ENCODE data around the gene PUS7L.
"Not testable (repeated sequence)": the region's sequence is repeated elsewhere in the genome, so short reads cannot be mapped to it uniquely, and the experiment has no call there.

The PUS7L gene

DNA sequence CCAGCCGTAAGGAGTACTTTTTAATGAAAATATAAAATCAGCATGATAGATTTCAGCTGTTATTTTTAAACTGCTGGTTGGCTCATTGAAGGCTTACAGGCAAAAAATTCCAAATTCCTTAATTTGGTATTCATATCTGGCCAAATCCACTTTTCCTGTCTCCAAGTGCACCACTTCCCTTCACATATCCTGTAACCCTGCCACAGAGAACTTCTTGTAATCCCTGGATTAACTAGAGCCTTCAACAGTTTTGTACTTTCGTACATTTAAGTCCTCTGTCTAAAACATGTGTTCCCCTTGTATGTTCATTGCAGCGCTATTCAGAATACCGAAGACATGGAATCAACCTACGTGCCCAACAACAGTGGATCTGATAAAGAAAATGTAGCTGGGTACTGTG is 9.6 kb downstream of the PUS7L start:
- no peak for DNase-seq (ENCODE audit: low spot score)

DNA sequence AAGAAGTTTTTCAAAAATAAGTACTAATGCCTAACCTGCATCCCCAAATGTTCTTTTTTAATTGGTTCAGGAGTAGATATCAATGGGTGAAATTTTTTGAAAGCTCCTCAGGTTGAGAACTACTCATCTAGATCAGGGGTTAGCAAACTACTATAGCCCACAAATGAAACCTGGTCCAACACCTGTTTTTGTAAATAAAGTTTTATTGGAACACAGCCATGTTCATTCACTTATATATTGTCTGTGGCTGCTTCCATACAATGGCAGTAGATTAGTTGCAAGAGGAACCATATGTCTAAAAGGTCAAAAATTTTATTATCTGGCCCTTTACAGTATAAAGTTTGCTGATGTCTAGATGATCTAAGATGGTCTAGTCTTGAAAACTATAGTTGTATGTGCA is 13.8 kb downstream of the PUS7L start:
- DNase-seq (ENCODE audit: low spot score) = no peak

DNA sequence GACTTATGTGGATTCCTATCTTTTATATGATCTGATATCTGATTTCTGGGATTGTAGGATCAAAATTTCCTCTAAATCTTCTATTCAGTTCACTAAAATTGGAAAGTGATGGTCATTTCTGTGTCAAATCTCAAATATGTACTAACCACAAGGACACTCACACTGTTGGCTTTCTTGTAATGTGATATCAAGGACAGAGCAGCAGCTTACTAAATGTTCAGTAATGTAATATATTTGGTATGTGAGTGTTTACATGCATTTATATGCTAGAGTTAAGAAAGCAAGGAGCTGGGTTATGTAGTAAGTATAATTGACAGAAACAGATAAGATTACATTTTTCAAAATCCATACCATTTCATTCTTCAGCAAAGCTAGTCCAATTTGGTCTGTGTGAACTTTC is 16.5 kb downstream of the PUS7L start:
- DNase-seq (ENCODE audit: low spot score) = no peak

DNA sequence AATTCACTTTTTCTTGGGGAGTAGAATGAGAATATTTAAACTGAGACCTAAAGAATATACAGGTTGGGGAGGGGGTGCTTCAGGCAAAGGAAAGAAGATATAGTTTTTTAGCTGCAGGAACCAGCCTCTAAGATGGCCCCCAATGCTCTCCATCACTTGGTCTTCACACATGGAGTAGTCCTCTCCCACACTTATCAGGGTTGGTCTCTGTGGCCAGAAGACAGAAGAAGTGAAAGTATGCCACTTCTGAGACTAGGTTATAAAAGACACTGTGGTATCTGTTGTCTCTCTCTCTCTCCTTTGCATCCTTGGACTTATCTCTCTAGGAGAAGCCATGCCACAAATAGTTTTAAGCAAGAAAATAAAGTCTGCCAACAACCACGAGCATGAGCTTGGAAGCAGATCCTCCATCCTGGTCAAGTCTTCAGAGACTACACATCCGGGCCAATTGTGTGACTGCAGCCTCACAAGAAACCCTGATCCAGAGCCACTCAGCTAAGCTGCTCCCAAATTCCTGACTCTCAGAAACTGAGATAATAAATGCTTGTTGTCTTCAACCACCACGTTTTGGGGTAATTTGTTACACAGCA is 18.0 kb downstream of the PUS7L start:
- DNase-seq (ENCODE audit: low spot score) = no peak

DNA sequence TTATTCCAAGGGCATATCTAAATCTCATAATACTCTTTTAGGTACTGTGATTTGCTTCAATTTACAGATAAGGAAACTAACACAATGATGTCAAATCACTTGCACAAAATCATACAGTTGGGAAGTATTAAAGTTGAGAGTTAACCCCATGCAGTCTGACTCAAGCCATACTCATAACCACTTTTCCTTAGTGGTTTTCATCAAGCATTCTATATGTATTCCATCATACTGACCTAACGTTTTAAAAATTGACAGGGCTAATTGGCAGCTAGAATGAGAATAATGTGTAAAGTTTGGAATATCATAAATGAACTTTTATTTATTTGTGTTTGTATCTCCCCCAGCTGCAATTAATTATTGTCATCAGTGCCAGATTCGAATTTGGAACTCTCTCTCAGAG is 20.9 kb downstream of the PUS7L start:
- DNase-seq (ENCODE audit: low spot score) = no peak

DNA sequence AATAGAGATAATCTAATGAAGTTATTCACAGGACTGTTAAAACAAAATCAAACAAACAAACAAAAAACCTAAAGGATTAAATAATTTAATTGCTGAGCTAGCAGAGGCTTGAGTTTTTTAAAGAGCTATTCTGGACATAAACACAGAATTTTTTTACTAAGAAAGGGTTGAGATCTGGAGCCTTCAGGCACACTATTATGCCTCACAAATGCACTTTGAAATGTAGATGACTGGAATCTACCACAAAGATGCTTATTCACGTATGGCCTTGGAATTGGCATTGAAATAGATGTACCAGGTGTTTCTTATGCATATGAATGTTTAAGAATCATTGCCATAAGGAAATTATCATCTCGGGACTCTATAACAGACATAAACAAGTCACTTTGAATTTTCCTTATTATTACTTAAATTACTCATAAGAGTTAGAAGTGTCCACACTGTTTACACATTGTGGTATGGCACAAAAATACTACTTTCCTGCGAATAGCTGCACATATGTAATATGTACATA is 21.6 kb downstream of the PUS7L start:
- DNase-seq (ENCODE audit: low spot score) = no peak

DNA sequence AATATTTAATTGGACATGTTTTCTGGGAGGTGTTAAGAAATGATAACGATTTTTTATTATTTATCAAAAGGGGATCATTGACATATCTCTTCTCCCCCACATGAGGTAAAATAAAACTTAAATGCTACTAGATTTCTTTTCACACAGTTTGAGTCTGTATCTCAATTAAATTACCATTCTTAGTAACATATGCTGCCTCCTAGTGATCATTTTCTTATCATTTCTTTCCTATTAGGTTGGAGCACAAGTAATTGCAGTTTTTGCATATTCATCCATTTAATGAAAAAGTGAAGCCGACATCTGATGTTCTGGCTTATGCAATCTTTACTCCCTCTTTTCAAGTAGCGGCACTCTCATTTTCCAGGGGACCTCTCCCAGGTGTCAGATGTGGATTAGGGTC is 24.9 kb downstream of the PUS7L start:
- no peak for DNase-seq (ENCODE audit: low spot score)

DNA sequence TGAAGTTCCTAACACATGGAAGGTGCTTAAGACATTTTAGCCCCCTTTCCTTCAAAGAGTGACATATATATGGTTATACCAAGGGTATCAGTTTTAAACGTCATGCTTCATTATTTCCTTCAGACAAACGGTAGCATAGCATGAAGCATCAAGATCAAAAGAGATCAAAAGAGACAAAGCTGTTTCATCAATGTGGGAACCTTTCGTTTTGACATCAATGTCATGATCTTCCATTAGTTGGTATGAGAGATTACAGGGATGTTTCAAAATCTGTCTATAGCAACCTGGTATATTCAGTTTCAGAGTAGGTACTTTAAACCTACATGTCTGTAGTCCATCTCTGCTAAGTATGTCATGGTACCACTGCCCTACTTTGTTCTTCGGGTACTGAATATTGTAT is 28.3 kb downstream of the PUS7L start:
- peak; percentile 30 for DNase-seq (ENCODE audit: low spot score)

DNA sequence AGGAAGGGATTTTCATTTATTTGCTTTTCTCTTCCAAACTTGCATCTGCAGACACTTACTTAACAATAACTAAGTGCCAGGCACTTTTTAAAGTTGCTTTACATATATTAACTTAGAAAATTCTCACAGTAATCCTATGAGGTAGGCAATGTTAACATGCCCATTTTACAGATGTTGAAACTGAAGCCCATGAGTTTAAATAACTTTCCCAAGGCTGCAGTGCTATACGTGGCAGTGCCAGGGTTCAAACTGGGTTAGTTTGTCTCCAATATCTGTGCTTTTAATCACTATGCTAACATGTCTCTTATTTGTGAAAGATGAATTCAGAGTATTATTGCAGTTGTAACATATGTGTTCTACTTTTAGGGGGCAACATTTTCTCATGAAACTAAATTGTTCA is 29.9 kb downstream of the PUS7L start:
- DNase-seq (ENCODE audit: low spot score) = no peak

DNA sequence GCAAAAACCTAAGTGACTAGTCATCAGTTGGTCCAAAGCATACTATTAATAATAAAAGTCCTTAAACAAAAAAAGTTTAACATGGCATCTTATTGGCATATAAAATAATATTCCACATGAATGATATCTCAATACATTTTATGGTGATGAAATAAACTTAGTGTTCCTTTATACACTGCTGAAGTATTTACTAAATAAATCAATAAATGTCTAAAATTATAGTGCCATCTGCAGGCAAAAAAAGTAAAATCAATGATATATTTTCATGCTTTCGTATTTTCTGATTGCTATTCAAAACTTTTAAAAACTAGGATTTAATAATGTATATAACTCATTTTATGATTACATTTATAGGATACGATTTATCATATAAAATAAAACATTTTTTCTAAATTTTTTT is 30.5 kb downstream of the PUS7L start:
- no peak for DNase-seq (ENCODE audit: low spot score)

DNA sequence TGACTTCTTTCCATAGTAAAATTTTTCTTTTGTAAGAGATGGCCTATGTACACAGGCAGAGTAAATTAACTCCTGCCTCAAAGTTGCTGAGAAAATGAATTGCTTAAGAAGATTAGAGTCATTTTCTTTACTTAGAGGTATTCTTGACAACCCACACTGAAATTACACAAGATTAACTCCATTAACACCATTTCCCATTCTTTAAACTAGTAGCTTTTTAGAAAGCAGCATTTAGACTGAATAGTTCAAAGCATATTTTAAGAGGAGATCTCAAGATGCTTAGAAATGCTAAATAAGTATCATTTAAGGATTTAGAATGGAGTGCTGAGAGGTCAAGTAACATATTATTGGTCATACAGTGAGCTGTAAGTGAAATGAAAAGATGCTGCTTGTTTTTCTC is 35.5 kb downstream of the PUS7L start:
- DNase-seq (ENCODE audit: low spot score) = no peak

DNA sequence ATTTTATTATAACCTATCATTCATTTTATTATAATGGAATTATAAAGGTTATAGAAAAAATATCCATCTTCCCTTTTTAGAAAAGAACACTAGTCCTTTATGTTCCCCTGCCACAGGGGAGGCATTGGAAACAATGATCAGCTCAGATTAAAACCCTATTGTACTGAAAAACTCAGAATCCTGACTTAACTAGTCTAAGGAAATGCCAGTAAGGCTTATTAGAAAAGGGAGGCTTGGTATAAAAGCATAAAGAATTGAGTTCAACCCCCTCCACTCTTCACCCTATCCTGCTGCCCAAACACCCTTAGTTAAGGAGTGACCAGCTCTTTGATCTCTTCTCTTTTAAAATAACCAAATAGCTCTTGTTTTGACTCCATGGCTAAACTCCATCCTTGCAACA is 36.0 kb downstream of the PUS7L start:
- DNase-seq (ENCODE audit: low spot score) = no peak

DNA sequence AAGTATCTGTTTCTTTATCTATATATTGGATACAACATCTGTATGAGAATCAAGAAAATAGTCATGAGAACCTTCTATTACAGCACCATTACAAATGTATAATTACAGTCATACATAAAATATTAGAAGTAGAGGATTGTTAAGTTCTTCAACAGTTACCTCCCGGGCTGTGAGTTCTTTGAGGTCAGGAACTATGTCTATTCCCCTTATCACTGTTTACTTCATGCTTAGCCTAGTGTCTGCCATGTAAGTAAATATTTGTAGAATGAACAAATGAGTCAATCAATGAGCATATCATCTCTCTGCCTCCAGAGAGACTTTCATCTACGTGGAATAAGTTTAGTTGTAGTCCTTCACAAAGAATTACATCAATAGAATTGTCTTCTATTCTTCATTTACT is 47.2 kb downstream of the PUS7L start:
- no peak for DNase-seq (ENCODE audit: low spot score)

DNA sequence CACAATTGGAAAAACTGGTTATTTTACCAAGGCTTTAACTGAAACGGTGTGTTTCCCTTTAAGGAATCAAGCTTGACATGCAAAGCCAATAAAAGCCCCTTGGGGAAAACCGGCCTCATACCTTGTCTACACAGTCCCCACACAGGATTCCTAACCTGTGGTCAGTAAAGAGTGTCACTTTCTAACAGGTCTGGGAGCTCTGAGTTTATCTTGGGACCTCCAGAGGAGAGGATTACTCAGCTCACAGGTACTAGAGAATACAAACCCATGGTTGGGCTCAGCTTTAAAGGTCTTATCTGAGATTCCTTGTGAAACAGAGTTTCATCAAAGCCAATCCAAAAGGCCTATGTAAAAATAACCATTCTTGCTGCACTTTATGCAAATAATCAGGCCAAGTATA is 54.8 kb downstream of the PUS7L start:
- DNase-seq (ENCODE audit: low spot score) = not testable (repeated sequence)

DNA sequence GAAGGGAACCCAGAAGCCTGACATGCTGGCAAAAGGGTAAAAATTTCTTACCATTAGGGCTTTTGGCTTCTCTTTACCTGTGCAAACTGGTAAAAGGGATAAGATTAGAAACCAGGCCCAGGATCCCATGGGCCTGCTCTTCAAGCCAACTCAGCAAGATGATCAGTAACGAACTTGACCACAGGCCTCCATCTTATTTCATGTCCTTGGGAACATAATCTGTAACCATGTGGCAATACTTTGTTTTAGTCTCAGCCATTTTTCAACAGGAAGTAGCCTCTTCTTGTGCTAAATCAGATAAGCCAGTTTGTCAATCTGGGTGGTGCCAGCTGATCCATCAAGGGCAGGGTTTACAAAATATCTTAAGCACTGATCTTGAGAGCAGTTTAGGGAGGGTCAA is 57.4 kb downstream of the PUS7L start:
- not testable (repeated sequence) for DNase-seq (ENCODE audit: low spot score)

DNA sequence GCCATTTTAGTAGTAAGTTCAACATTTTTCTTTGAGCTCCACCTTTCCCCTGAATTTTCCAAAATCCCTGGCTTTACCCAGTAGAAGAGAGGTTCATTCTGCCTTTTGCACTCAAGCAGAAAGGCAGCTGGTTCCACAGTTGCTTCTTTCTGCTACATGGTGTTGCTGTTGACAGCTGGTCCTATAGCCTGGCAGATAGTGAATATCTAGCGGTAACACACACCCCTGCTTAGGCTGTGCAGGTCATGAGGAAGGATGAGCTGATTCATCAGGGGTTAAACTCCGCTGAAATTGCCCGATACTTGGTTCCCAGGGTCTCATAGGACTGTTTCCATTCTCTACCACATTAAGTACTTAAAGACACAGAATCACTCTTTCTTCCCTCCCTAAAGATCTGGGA is 62.4 kb downstream of the PUS7L start:
- no peak for DNase-seq (ENCODE audit: low spot score)

DNA sequence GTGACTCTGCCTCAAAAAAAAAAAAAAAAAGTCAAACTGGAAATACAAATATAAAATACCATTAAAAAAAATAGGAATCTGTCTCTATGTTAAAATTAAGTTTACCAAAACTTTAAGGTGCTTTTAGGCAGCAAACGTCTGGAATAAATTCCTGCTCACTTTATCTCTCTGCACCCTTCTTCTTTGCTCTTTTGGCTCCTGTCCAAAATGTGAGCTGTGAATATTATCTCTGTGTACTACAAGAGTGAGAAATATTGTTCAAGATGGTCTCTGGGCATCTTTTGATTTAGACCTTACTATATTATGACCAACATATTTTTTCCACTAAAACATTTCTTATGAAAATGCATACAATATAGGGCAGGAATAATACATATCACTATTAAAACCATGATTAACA is 63.7 kb downstream of the PUS7L start:
- no peak for DNase-seq (ENCODE audit: low spot score)

DNA sequence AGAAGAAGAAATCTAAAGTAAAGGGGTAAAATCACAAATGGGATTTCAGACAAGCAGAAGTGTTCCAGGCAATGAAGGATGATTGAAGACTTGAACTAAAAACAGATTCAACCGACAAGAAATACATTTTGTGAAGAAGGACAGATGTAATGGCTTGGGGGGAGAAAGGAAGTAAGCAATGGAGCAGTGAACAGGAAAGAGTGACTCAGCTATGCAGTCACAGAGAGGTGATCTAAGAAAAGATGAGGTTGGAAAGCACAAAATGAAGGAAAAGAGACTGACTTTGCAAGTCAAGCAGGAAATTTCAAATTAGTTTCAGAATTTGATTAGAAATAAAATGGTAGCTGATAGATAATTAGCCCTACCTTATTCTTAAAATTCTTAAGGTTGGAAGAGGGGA is 66.5 kb downstream of the PUS7L start:
- no peak for DNase-seq (ENCODE audit: low spot score)

DNA sequence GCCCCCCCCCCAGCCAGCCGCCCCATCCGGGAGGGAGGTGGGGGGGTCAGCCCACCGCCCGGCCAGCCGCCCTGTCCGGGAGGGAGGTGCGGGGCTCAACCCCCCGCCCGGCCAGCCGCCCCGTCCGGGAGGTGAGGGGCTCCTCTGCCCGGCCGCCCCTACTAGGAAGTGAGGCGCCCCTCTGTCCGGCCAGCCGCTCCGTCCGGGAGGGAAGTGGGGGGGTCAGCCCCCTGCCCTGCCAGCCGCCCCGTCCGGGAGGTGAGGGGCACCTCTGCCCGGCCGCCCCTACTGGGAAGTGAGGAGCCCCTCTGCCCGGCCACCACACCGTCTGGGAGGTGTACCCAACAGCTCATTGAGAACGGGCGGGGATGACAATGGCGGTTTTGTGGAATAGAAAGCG is 73.1 kb downstream of the PUS7L start:
- not testable (repeated sequence) for DNase-seq (ENCODE audit: low spot score)

DNA sequence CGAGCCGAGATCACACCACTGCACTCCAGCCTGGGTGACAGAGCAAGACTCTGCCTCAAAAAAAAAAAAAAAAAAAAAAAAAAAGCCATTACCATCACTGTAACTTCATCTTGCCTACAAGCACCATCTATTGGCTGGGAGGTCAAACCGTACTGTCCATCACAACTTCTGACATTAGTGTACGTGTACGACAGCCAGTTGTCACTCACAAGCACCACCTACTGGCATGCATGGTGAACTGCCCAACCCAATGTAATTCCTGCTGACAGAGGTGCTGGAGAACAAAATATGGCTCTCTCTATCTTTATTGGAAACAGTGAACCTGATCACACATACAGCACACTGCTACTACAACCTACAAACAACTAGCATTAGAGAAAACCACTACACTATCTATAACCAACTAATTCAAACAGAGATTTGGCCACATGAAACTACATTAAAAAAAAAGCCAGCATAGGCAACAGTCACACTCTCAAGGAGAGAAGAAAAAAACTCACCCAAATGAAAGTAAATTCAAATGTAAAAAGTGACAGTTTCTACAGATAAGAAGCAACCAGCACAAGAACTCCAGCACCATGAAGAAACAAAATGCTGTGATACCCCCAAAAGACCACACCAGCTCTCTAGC is 82.3 kb downstream of the PUS7L start:
- peak; percentile 31 for DNase-seq (ENCODE audit: low spot score)

DNA sequence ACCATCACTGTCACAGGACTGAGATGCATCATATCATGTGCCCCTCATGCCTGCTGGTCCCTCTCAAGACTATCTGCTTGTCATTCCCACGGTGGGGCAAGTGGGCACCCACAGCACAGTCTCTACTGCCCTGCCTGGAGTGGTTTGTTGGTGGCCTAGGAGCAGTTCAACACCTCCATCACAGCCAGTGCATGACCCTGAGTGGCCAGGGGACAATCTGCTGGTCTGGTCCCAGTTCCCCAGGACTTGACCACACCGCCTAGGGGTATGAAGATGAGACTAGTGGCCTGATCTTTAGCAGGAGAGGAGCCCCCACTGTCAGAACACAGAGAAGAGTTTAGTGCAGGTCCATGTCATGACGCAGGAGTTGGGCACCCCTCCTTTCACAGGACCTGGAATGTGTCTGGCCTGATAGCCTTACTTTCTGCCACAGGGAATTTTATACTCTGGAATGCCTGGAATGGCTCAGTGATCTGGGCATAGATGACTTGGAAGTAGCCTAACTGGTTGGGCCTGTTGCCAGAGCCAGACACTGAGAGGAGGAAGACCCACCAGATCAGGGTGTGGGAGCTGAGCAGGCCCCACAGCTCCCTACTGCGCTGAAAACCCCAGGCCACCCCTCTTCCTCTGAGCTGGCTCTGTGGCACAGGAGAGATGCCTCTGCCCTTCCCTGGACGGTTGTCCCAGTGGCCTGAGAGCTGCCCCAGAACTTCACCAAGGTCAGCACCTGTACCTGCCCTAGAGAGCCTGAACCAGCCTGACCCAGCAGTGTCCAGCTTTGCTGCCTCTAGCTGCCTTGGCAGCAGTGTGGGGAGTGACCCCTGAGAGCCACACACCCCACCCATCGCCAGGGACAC is 83.3 kb downstream of the PUS7L start:
- no peak for DNase-seq (ENCODE audit: low spot score)

DNA sequence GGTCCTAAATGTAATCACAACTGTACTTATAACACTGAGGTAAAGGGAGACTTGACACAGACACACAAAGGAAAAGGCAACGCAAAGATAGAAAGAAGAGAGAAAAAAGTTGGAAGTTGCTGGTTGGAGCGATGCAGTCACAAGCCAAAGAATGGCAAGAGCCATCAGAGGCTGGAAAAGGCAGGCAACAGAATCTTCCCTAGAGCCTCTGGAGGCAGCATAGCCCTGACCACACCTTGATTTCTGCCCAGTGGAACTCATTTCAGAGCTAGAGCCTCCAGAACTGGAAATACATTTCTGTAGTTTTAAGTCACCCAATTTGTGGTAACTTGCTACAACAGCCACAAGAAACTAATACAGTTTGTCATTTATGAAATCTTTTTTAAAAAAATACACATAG is 89.2 kb downstream of the PUS7L start:
- no peak for DNase-seq (ENCODE audit: low spot score)

Measured in activated CD4-positive, alpha-beta T cell treated with anti-CD3 and anti-CD28 coated beads, Interleukin-2, Interleukin-4, amounts not matched to agents 100 ng/mL and 50 ng/mL, durations not matched to agents 16 hours and 8 hours (primary cell).